ENCODE data around the gene C11orf58. TPM values are rescaled to one million over a fixed set of nuclear protein-coding genes. Genes with fewer than 3 reads are reported as not detected.

C11orf58 gene
- 120 and 137 TPM in 2 replicates for total RNA-seq

GRCh38 chr11:16738193-16738946 is at the start of gene C11orf58:
Gene C11orf58, plus strand, starts transcription at chr11:16738647. Its CDS starts 132 bp downstream, at chr11:16738779.

